Medulla oblongata (tissue), 1 donor: ENCODE results near the gene TIMM22.
"Not testable (repeated sequence)": the region's sequence is repeated elsewhere in the genome, so short reads cannot be mapped to it uniquely, and the experiment has no call there.

Experiments
- DNase-seq: peaks from one replicate; pipeline ENCODE4 v3.0.0-alpha.2; 2015; ENCODE audit errors: extremely low spot score

TIMM22 gene

GRCh38 chr17:1038459-1039122, 41.7 kb downstream of the TIMM22 start:
- DNase-seq = no peak

GRCh38 chr17:1039123-1039507, 42.2 kb downstream of the TIMM22 start:
- no peak for DNase-seq

GRCh38 chr17:1039511-1040215, 42.7 kb downstream of the TIMM22 start:
- DNase-seq = peak; percentile 88

GRCh38 chr17:1040216-1040600, 43.3 kb downstream of the TIMM22 start:
- peak; percentile 81 for DNase-seq

GRCh38 chr17:1041746-1042145, 44.8 kb downstream of the TIMM22 start:
- DNase-seq = no peak

- DNase-seq = no peak
These were observed 45.6 kb downstream of the TIMM22 start for GRCh38 chr17:1042486-1042885.

- DNase-seq = no peak
These were observed 46.8 kb downstream of the TIMM22 start for GRCh38 chr17:1043601-1044251.

- not testable (repeated sequence) for DNase-seq
These were observed 47.6 kb downstream of the TIMM22 start for GRCh38 chr17:1044387-1045009.

GRCh38 chr17:1045456-1045855, 48.5 kb downstream of the TIMM22 start:
- DNase-seq = no peak

- DNase-seq = no peak
These were observed 50.4 kb downstream of the TIMM22 start for GRCh38 chr17:1047177-1047878.

- no peak for DNase-seq
These were observed 51.0 kb downstream of the TIMM22 start for GRCh38 chr17:1047879-1048470.

- not testable (repeated sequence) for DNase-seq
These were observed 51.7 kb downstream of the TIMM22 start for GRCh38 chr17:1048516-1049115.

GRCh38 chr17:1049446-1050225, 52.7 kb downstream of the TIMM22 start:
- DNase-seq = no peak

- DNase-seq = no peak
These were observed 53.5 kb downstream of the TIMM22 start for GRCh38 chr17:1050246-1050995.

GRCh38 chr17:1050996-1051925, 54.3 kb downstream of the TIMM22 start:
- no peak for DNase-seq
